ENCODE measurements around the gene LPAR4.

Gene LPAR4

GRCh38 chrX:78747489-78747888 is at the start of gene LPAR4:
Gene LPAR4 (plus strand): TSS chrX:78747720. CDS start chrX:78754870, 7,150 bp downstream.
- no peak for DNase-seq (ENCODE audit: low read depth)
- no peak for TF ChIP-seq CTCF (IDR thresholded peaks at IDR 0.05; ENCODE audit: control insufficient read depth, insufficient read depth, low read depth, low read length, missing control alignments)
- no peak within 1 kb of the TSS for H3K4me3 ChIP-seq (ENCODE audit: control insufficient read depth, low read depth, low read length)

GRCh38 chrX:78706071-78706470 is 41.4 kb upstream of the LPAR4 start:
- no peak overlapping the region for H3K4me3 ChIP-seq (ENCODE audit: control insufficient read depth, low read depth, low read length)
- DNase-seq (ENCODE audit: low read depth), result no peak
- no peak for TF ChIP-seq CTCF (IDR thresholded peaks at IDR 0.05; ENCODE audit: control insufficient read depth, insufficient read depth, low read depth, low read length, missing control alignments)

GRCh38 chrX:78708262-78708661 is 39.3 kb upstream of the LPAR4 start:
- no peak overlapping the region for H3K4me3 ChIP-seq (ENCODE audit: control insufficient read depth, low read depth, low read length)
- DNase-seq (ENCODE audit: low read depth), result peak; percentile 10
- peak; percentile 74 for TF ChIP-seq CTCF (IDR thresholded peaks at IDR 0.05; ENCODE audit: control insufficient read depth, insufficient read depth, low read depth, low read length, missing control alignments)

- TF ChIP-seq CTCF (IDR thresholded peaks at IDR 0.05; ENCODE audit: control insufficient read depth, insufficient read depth, low read depth, low read length, missing control alignments), result no peak
- H3K4me3 ChIP-seq (ENCODE audit: control insufficient read depth, low read depth, low read length), result no peak overlapping the region
- no peak for DNase-seq (ENCODE audit: low read depth)
Measured at GRCh38 chrX:78708816-78709215, 38.7 kb upstream of the LPAR4 start.

GRCh38 chrX:78710171-78710570 is 37.3 kb upstream of the LPAR4 start:
- no peak for TF ChIP-seq CTCF (IDR thresholded peaks at IDR 0.05; ENCODE audit: control insufficient read depth, insufficient read depth, low read depth, low read length, missing control alignments)
- no peak for DNase-seq (ENCODE audit: low read depth)
- no peak overlapping the region for H3K4me3 ChIP-seq (ENCODE audit: control insufficient read depth, low read depth, low read length)

GRCh38 chrX:78712336-78712735 is 35.2 kb upstream of the LPAR4 start:
- no peak for DNase-seq (ENCODE audit: low read depth)
- H3K4me3 ChIP-seq (ENCODE audit: control insufficient read depth, low read depth, low read length), result no peak overlapping the region
- no peak for TF ChIP-seq CTCF (IDR thresholded peaks at IDR 0.05; ENCODE audit: control insufficient read depth, insufficient read depth, low read depth, low read length, missing control alignments)

GRCh38 chrX:78725287-78725686 is 22.2 kb upstream of the LPAR4 start:
- TF ChIP-seq CTCF (IDR thresholded peaks at IDR 0.05; ENCODE audit: control insufficient read depth, insufficient read depth, low read depth, low read length, missing control alignments), result no peak
- H3K4me3 ChIP-seq (ENCODE audit: control insufficient read depth, low read depth, low read length), result no peak overlapping the region
- DNase-seq (ENCODE audit: low read depth), result no peak

All from AG09309 (cell line).